Stimulated activated CD8-positive, alpha-beta memory T cell treated with anti-CD3 and anti-CD28 coated beads, Interleukin-4, amount 100 ng/mL, for 1 hour (primary cell): ENCODE results near the gene AFF2.

Experiments used
- DNase-seq, 2 donors: peaks; one replicate each; pipeline ENCODE4 v3.0.0-alpha.2; 2020; ENCODE audit warnings: low read depth in 2 of 2, low spot score in 1 of 2

AFF2 gene

DNA sequence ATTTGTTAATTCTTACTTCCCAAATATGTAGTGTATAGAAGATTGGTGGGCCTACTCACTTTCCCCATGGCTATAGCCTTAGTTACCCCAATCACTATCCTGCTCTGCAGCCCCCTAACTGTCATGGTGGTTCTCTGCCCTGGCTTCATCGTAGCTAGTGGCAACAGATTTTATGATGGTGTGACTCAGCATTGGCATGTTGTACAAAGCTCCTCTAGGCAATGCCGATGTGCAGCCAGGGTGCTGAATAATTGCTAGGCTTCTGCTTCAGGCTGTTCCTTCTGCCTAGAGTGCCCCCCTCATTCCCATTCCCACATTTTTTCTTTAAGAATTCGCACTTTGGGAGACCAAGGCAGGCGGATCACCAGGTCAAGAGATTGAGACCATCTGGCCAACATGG is 35.2 kb downstream of the AFF2 start:
- DNase-seq: no peak

DNA sequence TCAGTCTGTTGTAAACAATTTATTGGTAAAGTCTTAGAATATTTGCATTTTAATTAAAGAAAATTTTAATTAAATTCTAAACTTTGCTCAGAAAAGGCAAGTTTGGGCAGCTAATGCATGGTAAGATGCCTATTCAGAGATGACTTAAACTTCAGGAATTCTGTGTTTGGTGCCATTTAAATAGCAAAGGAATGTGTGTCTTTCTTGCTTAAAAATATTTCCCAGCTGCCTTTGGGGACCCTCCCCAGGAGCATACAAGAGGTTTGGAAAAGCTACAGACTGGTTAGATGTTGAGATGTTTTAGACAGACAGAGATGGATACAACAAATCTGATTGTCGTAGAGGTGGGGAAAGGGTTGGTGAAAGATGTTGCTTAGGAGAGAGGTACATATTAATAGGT is 36.5 kb downstream of the AFF2 start:
- DNase-seq: no peak

DNA sequence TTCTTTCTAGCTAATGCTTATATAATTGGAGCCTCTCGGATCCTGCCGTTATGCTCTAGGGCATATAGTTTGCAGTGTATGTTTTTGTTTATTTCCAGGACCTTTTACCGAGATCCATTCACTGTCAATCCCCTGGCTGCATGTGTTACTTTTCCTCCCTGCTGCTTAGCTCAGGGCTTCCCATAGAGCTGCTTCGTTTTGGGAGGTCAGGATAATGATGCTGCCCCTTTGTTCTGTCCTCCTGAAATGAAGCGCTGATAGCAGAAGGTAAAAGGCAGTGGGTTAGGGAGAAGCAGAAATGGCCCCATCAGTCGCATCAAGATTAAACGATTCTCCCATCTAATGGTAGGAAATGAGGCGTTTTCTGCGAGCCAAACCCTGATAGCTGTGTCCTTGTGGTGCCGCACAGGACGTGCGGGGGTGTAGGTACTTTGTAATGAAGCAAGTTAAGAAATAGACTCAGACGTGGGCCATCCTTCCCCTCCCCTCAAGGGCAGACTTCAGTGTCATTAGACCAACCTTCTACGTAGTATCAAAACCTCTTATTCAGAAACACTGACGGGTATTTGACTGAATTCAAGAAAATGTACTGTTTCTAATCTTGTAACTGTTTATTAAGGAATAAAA is 37.3 kb downstream of the AFF2 start:
- no peak for DNase-seq

DNA sequence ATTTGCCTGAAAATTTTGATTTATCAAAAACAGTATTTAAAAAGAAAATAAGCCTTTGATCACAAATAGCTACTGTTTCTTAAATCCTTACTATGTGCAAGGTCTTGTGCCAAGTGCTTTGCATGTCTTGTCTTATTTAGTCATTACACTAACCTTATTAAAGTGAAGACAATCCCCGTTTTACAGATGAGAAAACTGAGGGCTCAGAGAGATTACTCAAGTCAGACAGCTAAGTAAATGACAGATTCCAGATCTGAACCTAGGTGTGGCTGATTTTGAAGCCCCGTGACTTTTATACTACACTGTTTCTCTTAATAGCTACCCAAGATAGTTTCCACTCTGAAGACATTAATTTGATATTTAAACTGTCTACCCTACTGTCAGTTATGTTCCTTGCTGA is 38.2 kb downstream of the AFF2 start:
- DNase-seq: no peak

DNA sequence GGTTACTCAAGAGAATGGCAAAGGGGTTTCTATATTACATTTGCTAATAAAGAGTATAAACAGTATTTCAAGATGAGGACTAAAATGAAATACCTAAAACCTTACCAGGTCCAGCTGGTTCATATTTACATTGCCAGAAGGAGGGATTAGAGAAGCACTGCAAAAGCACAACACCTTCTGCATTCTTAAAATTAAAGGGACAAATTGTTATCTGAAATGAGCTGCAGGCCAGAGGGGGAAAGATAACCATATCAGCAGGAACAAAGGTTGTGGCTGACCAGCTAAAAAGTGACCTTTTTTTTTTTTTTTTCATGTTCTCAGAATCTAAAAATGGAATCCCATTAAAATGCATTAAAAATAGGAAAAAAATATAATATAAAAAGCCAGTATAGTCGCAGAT is 39.7 kb downstream of the AFF2 start:
- no peak for DNase-seq

DNA sequence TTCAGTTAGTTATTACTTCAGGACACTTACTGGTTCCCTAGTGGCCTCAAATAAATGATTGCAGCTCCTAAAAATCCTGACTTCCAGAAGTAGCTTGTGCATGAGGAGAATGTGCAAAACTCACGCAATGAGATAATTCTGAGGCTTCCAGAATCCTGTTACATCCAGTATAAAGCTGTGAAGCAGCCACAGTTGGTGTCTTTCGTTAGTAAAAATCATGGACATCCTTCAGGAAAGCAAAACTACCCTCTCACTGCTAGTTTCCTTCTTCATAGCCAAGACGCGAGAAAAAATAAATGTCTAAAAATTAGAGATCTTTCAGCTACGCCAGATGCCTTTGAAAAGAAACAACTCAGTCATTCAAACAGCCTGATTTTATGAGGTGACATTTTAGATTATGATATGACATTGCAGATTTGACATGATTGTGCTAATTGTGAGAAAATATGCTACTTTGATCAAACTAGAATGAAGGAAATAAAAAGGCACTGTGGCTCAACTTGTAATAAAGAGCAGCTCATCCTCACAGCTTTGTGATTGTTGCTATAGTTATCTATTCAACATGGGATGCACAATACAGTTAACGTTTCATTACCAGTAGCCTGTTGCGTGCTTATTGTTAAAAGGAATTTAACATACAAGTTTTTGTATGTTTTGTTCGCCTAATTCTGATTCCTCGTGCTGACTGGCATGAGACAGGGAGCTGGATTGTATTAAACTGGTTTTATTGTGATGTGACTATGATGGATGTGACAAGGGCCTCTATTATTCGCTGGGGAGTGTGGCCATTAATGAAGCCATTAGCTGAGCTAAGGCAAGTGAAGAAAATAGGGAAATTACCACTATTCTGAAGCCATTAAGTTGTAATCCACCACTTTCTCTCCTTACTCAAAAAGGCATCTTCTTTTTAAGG is 40.5 kb downstream of the AFF2 start:
- DNase-seq: no peak

DNA sequence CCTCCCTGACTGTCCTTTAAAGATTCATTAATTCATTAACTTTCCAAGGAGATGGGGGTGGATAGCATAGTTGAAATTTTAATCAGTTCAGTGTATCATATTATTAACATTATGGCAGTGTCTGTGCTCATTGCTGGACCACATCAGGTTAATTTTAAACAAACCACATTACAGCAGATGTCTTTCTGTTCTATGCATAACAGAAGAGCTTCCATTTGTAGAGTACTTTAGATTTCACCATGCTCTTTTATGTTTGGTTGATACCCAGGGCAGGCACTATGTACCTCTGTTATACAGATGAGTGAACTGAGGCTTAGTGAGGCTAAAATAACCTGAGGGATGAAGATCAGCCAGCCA is 41.1 kb downstream of the AFF2 start:
- DNase-seq: no peak

DNA sequence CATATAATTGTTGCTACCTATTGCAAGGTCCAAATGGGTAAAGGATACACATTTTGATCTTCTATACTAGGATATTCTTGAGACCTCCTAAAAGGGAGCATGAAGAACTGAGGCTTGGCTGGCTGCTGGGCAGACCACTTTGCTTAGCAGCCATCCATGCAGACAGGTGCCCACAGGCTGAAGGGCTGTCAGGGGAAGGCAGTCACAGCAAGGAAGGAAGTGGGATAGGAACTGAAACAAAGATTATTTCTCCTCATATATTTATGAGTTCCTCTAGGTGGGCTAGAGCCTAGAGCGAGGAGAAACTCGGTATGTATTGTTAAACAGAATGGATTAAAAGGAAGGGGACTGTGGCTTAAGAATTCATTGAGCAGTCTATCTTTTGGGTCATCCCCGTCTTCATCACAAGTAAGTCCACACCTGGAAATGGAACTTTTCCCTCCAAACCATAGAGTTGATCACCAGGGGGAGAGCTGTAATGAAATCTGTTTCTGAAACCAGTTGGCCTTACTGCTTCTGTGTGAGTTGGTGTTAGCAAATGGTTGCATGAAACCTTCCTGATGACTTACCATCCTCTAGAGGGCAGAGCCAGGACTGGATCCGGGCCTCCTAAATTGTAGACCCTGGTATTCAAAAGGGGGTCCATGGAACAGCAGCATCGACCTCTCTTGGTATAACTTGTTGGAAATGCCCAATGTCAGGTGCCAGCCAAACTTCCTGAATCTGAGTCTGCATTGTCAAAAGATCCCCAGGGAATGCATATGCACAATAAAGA is 42.3 kb downstream of the AFF2 start:
- DNase-seq: no peak

DNA sequence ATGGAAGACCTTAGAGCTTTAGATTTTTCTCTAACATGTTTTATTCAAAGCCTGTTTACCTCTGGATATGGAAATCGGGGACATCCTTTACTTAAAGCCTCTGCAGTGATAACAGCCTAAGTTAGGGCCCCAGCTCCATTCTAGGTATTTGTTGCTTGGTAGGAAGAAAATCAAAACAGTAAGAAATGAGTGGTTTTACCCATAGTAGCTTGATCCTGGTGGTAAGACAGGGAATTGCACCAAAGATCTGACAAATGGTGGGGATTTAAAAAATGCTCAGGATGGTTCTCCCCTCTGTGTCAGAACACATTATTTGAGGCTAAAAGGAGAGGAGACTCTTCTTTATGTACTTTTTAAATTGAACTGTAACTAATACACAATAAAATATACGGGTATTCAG is 52.4 kb downstream of the AFF2 start:
- no peak for DNase-seq

DNA sequence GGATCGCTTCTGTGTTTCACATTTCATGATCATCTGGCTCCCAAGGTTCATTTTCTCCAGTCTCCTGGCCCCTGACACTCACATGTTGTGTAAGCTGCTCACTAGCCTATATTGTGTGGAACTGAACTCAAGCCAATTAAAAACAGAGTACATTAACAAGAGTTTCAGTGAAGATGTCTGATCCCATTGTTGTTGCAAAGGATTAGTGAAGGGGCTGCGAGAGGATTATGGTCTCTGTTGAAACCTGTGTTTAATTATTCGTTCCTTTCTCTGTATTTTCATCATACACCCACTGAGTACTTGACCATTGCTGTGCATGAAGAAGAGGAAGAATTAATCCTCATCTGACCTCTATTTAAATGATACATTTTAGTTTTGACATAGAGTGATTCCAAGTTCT is 54.7 kb downstream of the AFF2 start:
- no peak for DNase-seq

DNA sequence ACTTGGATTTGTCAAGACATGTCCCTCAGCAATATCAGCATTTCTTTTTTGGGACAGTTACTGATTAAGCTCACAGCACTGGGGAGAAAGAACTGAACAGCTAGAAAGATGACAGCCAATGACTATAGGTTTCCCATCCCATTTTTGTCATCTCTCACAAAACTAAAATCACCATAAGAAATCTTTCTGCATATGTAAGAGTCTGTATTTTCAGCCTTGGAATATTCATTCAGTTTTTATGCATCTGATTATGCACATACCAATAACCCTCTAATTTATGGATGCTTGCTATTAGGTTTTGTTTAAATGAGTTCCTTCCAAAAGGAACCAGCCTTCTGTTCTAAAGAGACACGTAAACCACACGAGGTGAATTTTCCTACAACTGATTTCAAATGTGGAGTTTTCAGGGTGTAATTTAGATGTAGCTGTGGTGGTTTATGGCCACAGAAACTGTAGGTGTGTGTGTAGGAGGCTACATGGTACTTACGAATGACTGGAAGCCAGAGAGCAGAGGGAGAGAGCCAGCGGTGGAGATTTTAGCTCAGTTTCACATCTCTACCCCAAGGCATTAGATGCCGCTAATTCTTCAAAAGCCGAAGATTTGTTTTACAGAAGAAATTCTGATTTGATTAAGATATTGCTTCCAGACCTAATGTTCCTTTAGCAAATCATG is 55.3 kb downstream of the AFF2 start:
- DNase-seq: no peak

DNA sequence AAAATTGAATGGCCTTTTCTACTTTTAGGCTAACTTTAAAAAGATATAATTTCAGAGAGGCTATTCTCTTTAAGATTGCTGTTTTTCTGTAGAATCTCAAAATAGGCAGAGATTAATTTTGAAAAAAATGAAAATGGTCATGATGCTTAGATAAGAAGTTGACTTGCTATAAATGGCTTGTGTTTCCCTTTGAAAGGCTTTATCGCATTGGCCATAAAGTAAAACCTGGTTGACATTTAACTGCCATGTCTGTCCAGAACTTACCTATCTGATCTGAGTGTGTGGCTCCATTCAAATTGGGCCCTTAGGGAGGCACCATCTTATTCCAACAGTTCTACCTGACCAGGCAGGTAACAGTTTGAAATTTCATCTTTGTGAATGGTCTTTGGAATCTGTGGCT is 56.1 kb downstream of the AFF2 start:
- no peak for DNase-seq

DNA sequence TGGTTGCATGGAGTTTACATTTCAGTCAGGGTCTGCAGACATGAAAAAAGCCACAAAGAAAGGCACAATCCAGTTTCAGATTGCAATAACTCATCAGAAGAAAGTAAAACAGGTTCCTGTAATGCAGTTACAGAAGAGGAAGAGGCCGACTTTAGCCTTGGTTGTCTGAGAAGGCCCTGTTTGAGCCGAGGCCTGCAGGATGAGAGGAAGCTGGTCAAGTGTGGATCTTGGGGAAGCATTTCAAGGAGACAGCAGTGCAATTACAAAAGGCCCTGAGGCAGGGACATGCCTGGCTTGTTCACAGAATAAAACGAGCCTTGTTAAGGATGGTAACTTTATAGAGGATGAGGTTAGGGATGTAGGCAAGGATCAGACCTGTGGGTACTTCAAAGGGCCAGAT is 62.4 kb downstream of the AFF2 start:
- DNase-seq: no peak

DNA sequence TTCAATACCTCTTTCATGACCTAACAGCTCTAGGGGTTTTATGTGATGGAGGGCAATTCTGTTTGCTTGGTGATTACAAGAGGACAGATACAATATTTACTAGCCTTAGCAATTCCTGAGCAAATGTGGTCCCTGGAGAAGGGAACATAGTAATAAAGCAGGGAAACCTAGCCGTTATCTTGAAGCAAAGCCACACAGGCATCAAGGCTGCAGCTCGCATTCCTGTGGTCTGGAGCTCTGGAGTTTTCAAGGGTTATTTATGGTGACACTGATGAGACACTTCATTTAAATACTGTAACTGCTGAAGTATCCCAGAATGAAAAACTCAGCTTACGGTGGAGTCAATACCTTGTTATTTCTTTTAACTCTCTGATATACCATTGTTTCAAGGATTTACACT is 66.8 kb downstream of the AFF2 start:
- DNase-seq: no peak

DNA sequence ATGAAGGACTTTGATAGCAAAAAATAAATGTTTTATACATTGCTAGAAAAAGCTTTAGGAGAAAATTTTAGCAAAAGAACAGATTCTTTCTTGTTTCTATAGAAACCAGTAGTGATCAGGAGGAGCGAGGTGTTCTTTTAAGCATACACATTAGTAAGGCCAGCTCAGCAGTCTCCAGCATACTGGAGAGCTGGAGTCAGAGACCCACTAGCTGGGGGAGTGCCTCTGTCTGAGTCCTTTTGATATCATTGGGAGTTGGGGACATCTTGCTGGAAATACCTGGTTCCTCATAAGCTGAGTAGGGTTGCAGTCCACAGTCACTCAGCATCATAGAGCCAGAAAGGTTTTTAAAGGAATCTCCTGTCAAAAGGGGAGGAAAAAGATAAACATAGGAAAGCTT is 67.4 kb downstream of the AFF2 start:
- DNase-seq: no peak

DNA sequence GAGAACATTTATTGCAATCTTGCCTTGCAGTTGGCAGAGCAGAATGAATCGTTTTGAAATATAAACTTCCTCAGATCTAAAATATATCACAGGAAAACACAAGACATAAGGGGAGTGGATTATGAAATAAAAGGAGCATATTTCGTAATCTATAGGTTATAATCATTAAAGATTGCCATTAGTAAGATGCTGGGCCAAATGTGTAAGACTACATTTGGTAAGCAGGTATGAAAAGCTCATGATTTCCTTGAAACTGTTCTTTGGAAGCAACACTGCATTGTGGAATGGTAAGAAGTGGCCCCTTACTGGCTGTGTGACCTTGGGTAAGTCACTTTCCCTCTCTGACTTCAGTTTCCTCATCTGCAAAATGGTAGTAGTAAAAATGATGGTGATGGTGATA is 68.3 kb downstream of the AFF2 start:
- no peak for DNase-seq

DNA sequence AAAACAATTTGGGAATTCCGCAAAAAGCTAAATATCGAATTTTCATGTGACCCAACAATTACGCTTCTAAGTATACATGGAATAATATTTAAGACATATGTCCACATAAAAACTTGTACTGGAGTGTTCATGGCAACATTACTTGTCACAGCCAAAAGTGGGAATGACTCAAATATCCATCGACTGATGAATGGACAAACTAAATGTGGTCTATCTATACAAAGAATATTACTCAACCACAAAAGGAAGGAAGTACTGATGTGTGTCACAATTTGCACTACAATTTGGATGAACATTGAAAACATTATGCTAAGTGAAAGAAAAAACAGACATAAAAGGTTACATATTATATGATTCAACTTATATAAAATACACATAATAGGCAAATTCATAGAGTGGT is 71.9 kb downstream of the AFF2 start:
- DNase-seq: no peak

DNA sequence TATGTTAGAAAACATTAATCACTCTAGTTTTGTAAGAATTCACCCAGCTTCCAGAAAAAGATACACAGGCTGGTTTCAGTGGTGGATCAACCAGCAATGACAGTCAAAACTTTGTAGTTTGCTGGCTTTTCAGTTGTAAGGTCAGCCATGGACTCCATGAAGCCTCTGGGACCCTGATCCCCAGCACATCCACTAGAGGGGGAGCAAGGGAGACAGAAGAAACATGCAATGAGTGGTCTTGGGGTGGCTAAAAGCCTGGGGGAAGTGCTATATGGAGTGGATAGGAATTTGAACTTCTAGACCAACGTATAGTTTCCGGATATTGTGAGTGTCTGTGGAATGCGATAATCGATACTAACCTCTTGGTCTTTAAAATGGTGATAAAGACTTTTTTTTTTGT is 72.7 kb downstream of the AFF2 start:
- DNase-seq: no peak

DNA sequence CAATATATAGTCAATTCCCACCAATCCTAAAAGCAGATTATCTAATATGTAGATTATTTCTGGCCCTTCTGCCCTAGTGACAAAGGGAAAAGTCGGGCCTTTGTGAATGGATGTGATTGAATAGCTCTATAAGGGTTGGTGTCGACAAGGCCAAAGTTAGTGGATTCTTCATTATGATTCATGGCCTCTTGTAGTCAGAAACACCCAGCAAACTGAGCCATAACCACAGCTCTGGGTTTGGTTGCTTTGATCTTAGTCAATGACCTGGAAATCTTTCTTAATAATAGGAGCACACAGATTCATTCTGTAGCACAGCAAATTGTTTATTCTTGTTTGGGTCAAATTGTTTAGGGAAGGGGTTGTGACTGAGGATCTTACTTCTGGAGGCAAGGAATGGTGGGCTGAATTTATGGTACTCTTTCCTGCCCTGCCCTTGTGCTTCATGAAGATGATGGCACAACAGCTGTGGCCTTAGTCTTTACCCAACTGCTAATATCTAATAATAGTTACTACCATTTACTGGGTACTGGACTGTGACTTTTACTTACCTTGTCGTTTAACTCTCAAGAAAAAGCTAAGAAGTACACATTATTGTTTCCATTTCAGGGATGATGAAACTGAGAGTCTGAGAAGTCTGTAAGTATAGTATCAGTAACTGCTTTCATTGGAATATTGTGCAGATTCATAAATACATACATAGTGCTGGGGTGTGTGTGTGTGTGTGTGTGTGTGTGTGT is 74.0 kb downstream of the AFF2 start:
- no peak for DNase-seq

DNA sequence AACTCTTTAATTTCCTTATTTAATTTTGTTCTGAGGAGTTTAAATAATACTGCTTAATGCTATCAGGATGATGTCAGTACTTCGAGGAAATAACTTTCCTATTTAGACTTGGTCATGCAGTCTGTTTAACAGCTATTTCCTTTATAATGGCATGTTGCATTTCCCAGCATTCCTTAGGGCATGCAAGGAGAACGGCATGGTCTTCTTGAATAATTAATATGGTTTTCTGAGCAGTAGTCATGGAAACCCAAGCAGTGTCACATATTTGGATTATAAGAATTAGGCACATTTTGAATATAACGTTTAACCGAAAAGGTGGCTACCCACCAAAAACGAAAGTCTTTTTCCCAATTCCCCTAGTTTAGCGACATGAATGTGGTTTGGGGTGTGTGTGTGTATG is 76.0 kb downstream of the AFF2 start:
- no peak for DNase-seq

DNA sequence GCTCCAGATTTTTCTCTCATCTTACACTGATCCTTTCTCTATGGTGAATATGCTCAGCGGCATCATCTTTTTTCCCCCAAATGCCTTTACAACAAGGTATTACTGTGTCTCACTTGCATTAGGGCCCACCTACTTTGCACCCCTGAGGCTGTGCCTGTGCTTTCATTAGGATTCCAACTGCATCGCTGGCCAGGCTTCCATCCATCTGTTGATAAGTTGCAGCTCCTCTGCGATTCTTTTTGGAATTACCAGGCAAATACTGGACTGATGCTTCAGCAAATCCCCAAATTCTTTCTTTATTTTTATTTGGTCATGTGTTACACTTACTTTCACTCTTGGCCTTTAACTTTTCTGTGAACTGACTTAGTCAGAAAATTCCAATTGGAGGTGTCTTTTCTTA is 77.3 kb downstream of the AFF2 start:
- DNase-seq: no peak
